HG02623 (cell line): Measurements from ENCODE around the gene PODNL1.

Experiments used
- ATAC-seq: cut with Tn5 transposase; IDR thresholded peaks from one replicate; pipeline ENCODE4 v1.9.1; 2021; ENCODE audit warnings: moderate library complexity; ENCODE audit not compliant: unreplicated experiment

Gene PODNL1, protein sequence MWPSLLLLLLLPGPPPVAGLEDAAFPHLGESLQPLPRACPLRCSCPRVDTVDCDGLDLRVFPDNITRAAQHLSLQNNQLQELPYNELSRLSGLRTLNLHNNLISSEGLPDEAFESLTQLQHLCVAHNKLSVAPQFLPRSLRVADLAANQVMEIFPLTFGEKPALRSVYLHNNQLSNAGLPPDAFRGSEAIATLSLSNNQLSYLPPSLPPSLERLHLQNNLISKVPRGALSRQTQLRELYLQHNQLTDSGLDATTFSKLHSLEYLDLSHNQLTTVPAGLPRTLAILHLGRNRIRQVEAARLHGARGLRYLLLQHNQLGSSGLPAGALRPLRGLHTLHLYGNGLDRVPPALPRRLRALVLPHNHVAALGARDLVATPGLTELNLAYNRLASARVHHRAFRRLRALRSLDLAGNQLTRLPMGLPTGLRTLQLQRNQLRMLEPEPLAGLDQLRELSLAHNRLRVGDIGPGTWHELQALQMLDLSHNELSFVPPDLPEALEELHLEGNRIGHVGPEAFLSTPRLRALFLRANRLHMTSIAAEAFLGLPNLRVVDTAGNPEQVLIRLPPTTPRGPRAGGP

DNA sequence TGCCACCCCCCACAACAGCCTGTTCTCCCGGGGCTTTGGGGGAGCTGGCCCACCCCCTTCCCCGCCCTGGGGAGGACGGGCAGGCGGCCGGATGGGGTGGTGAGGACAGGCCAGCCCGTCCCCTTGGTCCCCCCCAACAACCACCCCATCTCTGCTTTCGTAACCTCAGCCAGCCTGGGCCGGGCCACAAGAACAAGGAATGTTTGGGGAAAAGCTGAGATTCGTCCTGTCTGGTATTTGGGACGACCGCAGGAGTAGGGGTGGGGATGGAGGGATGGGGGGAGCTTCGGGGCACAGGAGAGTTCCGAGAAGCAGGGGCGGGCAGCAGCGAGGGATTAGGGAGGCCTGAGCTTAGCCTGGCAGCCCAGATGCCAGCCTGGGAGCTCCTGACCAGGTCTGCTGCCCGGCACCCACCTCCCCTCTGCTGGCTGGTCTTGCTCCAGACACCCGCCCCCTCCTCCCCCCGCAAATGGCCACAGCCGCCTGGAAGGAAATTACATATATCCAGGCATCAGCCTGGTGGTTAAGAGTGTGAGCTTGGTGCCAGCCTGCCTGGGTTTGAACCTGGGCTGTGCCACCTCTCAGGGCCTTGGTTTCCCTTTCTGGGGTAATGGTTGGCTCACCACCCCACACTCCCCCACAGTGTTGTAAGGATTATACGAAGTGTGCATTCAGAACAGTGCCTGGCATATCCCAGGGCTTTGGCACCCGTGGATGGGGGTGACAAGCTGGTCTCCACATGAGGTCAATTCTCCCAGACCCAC lies at the start of gene PODNL1:
Gene PODNL1 (minus strand): TSS at position 117 of the 764 bp plus-strand sequence. CDS start 236 bp downstream, outside the sequence.
- ATAC-seq: no peak

DNA sequence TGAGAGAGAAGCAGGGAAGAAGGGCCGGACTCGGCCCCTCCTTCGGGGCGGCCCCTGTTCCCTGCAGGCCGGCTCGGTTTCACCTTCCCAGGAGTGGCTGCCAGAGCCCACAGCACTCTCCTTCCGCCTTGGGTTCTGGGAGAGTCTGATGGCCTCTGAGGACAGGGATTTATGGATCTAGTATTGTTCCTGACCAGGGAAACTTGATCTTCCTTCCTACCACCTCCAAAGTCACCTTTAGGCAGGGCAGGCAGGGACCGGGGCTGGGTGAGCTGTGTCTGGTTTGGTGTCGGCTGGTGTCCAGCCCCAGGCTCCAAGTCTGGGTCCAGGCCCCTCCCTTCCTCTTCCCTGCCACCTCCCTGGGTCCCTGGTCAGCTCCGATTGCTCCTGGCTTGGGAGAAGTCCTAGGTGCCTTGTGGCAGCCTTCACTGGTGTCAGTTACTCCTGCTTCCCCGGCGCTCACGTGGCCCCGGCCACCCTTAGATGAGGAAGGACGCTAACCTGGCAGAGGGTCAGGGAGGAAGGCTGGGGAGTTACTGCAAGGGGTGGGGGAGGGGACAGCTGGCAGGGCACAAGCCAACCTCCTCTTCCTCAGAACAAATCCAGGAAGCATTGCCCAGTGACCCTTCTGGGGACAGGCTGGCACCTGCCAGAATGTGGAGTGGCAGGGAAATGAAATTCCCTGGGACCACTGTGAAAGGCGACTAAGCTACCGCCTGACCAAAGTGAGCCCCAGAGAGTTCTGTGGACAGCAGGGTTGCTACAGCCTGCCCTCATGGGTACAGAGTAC lies 49.1 kb upstream of the PODNL1 start:
- no peak for ATAC-seq

- peak; percentile 69 for ATAC-seq
These were observed 48.2 kb upstream of the PODNL1 start for GRCh38 chr19:13986348-13986904.

- peak; percentile 14 for ATAC-seq
These were observed 47.6 kb upstream of the PODNL1 start for GRCh38 chr19:13985771-13986347.

DNA sequence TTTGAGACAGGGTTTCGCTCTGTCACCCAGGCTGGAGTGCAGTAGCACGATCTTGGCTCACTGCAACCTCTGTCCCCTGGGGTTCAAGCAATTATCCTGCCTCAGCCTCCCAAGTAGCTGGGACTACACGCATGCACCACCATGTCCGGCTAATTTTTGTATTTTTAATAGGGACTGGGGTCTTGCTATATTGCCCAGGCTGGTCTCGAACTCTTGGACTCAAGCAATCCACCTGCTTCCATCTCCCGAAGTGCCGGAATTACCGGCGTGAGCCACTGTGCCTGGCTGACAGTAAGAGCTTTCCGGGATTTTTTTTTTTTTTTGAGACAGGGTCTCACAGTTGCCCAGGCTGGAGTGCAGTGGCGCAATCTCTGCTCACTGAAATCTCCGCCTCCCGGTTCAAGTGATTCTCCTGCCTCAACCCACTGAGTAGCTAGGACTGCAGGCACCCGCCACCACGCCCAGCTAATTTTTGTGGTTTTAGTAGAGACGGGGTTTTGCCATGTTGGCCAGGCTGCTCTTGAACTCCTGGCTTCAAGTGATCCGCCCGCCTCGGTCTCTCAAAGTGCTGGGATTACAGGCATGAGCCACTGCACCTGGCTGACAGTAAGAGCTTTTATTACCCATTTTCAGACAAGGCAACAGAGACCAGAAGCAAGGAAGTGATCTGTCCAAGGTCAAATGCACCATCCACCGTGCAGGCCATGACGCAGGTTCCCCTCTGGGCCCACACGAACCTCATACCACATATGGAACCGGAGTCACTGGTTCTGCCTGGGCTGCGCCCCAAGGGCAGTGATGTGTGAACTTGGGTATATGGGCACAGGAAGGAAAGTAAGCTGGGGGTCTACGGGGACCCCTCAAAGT lies 46.9 kb upstream of the PODNL1 start:
- ATAC-seq: no peak

DNA sequence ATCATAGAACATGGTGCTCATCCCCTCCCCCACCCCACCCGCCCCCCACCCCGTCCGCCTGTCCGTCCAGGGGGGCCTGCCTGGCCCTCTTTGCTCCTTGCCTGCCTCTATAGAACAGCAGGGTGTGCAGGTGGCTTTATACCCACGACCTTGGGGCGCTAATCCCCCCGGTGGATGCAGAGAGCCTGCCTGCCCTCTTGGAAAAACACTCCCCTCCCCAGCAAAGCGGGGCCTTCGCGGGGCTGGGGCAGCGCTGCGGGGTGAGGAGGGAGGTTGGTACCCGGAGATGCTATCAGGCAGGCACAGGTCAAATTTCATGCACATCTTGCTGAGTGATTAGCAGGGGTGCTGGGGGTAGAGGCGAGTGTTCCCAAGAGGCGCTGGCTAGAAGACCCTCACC lies 46.0 kb upstream of the PODNL1 start:
- ATAC-seq: no peak

- no peak for ATAC-seq
These were observed 45.1 kb upstream of the PODNL1 start for GRCh38 chr19:13983213-13983889.

- no peak for ATAC-seq
These were observed 44.6 kb upstream of the PODNL1 start for GRCh38 chr19:13982773-13983172.

GRCh38 chr19:13981988-13982501 lies 43.8 kb upstream of the PODNL1 start:
- ATAC-seq: no peak

GRCh38 chr19:13981467-13981866 lies 43.2 kb upstream of the PODNL1 start:
- ATAC-seq: no peak

GRCh38 chr19:13981021-13981420 lies 42.8 kb upstream of the PODNL1 start:
- no peak for ATAC-seq

DNA sequence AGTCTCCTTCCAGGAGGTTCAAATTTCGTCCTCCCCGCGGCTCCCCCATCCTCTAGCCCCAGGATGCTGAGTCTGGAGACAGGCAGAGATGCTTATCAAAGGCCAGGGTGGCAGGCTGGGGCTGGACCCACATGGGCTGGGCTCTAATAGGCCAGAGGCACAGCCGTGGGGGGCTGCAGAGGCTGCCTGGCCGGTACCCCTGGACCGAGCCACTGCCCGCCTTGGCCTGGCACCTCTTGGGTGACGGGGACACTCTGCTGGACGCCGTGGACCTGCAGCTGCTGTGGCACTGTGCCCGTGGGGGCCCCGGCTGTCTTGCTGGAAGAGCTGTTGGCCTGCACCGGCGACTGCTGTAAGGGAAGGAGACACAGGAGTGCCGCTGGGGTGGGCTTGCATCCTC lies 42.1 kb upstream of the PODNL1 start:
- ATAC-seq: no peak

- ATAC-seq: no peak
These were observed 41.5 kb upstream of the PODNL1 start for GRCh38 chr19:13979686-13980085.

DNA sequence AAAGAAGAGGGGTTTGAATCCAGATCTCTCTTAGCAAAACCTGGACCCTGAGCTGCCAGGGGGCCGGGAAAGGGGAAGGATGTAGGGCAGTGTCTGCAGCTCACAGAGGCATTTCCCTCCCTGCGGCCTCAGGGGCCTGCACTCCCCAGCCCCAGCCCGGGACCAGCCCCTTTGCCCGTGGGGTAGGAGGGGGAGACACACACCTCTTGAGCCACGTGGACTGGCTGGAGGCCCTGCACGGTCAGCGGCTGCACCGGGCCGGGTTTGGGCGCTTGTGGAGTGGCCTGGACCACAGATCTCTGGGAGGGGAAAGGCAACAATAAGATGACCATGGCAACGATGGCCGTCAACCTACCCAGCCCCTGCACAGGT lies 41.0 kb upstream of the PODNL1 start:
- no peak for ATAC-seq

DNA sequence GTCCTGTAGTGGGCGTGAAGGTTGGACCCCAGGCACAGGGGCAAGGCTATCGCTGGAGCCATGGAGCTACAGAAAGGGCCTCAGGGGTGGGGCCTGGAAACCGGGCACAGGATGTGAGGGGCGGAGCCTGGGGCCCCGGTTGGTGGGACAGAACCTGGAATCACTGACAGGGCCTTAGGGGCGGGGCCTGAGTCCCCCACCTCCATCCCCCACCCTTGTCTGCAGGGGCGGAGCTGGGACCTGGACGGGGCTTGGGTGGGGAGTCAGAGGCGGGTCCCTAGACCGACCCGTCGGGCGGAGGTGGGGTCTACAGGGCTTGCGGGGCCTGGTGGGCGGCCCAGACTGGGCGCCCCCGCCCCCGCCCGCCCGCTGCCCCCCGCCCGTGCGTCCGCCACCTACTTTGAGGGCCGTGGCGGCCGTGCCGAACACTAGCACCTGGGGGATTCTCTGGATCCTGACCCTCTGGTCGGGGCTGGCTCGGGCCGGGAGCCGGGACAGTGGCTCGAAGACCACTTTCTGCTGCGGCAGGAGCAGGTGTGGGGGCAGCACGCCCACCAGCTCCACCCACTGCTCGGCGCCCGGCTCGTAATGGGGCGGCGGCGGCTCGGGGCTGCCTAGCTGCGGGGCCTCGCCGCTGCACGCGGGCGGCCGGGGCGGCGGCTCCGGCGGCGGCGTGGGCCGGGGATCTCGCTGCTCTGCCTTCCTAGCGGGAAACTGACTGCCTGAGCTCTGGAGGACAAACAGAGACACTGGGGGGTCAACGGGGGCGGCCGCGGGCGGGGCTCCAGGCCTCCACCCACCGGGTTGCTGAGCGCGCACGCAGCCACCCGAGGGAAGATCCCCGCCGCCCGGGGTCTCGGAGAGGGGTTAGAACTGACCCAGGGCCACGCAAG lies 40.4 kb upstream of the PODNL1 start:
- no peak for ATAC-seq

- no peak for ATAC-seq
These were observed 39.6 kb upstream of the PODNL1 start for GRCh38 chr19:13977803-13978202.

DNA sequence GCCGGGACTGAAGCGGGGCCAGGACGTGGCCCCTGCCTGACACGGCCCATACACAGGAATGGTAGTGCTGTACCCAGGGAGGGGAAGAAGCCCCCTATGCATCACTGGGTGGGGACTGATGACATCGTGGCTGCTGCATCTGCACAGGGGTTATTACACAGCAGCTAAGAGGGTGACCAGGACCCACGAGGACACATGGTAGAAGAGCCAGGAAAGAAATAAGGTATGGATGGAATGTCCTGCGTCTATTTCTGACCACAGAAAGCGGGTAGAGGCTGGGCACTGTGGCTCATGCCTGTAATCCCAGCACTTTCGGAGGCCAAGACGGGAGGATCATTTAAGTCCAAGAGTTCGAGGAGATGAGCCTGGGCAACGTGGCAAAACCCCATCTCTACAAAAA lies 38.2 kb upstream of the PODNL1 start:
- no peak for ATAC-seq

DNA sequence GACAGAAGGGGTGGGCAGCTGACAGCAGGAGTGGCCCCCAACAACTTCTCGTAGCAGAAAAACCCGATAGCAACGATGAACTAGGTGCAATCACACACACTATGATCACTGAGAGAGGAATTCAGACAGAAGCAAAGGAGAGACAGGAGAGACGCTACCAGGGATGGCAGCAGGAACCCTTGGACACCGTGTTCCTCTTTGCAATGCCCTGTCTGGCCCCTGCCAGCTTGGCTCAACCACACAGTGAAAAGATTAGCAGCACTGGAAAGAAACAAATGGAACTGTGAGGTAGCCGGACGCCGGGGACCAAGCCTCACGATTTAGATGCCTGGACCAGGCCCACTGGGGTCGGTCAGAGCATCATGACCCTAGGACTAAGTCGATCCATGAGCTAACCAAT lies 37.7 kb upstream of the PODNL1 start:
- ATAC-seq: no peak
